ENCODE data around the gene CDK17.
A peak's percentile ranks its signal among the peaks of the same experiment; 100 is the strongest.
"Not testable (repeated sequence)": the region's sequence is repeated elsewhere in the genome, so short reads cannot be mapped to it uniquely, and the experiment has no call there.

Gene CDK17

GRCh38 chr12:96402522-96402921, 2.3 kb upstream of the CDK17 start:
- not testable (repeated sequence) for H3K9me3 ChIP-seq (ENCODE audit: control insufficient read depth in 2 of 2, low read length in 2 of 2); H3K27ac ChIP-seq (ENCODE audit: low read depth in 2 of 2, low read length in 2 of 2); H3K4me3 ChIP-seq (ENCODE audit: low read length in 2 of 2); H3K9ac ChIP-seq (ENCODE audit: low read depth in 1 of 2, low read length in 2 of 2); H3K36me3 ChIP-seq (ENCODE audit: control insufficient read depth in 2 of 2, insufficient read depth in 2 of 2, low read length in 2 of 2); H3K4me1 ChIP-seq (ENCODE audit: control insufficient read depth in 2 of 2, insufficient read depth in 2 of 2, low read length in 2 of 2); H3K27me3 ChIP-seq (ENCODE audit: control insufficient read depth in 2 of 2, insufficient read depth in 2 of 2, low read length in 2 of 2)

- peaks cover 0 to 4% of the 10 kb centered on the region in 2 donors for H3K4me1 ChIP-seq (ENCODE audit: control insufficient read depth in 2 of 2, insufficient read depth in 2 of 2, low read length in 2 of 2)
- H3K4me3 ChIP-seq (ENCODE audit: low read length in 2 of 2) = peak overlapping the region in 1 of 2 donors; percentile 98
- no peak overlapping the region for H3K9ac ChIP-seq (ENCODE audit: low read depth in 1 of 2, low read length in 2 of 2)
- no peaks in the 10 kb centered on the region for H3K36me3 ChIP-seq (ENCODE audit: control insufficient read depth in 2 of 2, insufficient read depth in 2 of 2, low read length in 2 of 2)
- H3K27me3 ChIP-seq (ENCODE audit: control insufficient read depth in 2 of 2, insufficient read depth in 2 of 2, low read length in 2 of 2) = no peaks in the 10 kb centered on the region
- no peaks in the 10 kb centered on the region for H3K9me3 ChIP-seq (ENCODE audit: control insufficient read depth in 2 of 2, low read length in 2 of 2)
- peak overlapping the region in 1 of 2 donors; percentile 98 for H3K27ac ChIP-seq (ENCODE audit: low read depth in 2 of 2, low read length in 2 of 2)
These were observed 1.8 kb upstream of the CDK17 start for GRCh38 chr12:96402061-96402460.

DNA sequence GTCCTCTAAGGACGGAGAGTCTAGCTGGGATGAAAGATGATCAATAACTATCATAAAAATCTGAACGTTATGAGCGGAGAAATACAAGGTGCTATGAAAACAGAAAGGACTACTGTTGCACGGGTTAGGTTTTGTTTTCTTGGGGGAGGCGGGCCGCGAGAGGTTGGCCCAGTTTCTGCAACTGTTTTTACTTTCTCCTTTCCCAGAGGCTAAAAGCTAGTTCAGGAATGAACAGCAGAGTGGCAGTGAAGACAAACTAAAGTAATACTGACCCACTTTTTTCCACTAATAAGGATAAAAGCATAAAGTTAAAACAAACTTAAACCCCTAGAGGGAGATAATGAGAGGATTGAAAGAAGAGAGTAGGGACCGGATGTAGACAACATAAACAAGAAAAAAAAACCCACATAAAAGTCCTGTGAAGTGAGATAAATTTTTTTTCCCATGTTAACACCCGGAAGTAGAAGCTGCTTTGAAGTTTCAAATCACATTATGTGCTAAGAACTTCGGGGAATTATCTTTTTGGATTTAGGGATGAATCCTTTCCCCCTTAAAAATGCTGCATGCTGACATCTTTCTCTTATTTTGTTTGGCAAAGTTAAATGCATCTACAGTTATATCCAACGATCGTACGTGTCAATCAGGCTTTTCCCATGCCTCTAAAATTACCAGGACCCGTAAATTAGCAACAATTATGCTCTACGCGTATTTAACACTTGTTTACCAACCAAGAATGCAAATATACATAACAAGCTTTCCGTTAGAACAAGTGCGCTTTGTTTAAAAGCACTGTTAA, 1.0 kb upstream of the CDK17 start:
- peak overlapping the region; percentile 70 to 98 for H3K4me3 ChIP-seq (ENCODE audit: low read length in 2 of 2)
- H3K9me3 ChIP-seq (ENCODE audit: control insufficient read depth in 2 of 2, low read length in 2 of 2) = no peaks in the 10 kb centered on the region
- no peaks in the 10 kb centered on the region for H3K36me3 ChIP-seq (ENCODE audit: control insufficient read depth in 2 of 2, insufficient read depth in 2 of 2, low read length in 2 of 2)
- peak overlapping the region; percentile 73 to 74 for H3K9ac ChIP-seq (ENCODE audit: low read depth in 1 of 2, low read length in 2 of 2)
- peak overlapping the region; percentile 79 to 98 for H3K27ac ChIP-seq (ENCODE audit: low read depth in 2 of 2, low read length in 2 of 2)
- H3K4me1 ChIP-seq (ENCODE audit: control insufficient read depth in 2 of 2, insufficient read depth in 2 of 2, low read length in 2 of 2) = peaks cover 1 to 6% of the 10 kb centered on the region in 2 donors
- H3K27me3 ChIP-seq (ENCODE audit: control insufficient read depth in 2 of 2, insufficient read depth in 2 of 2, low read length in 2 of 2) = no peaks in the 10 kb centered on the region

GRCh38 chr12:96400631-96401075, 414 bp upstream of the CDK17 start:
- H3K27ac ChIP-seq (ENCODE audit: low read depth in 2 of 2, low read length in 2 of 2) = peak overlapping the region; percentile 79 to 98
- H3K9me3 ChIP-seq (ENCODE audit: control insufficient read depth in 2 of 2, low read length in 2 of 2) = no peaks in the 10 kb centered on the region
- H3K9ac ChIP-seq (ENCODE audit: low read depth in 1 of 2, low read length in 2 of 2) = peak overlapping the region; percentile 73 to 74
- peaks cover 3 to 8% of the 10 kb centered on the region in 2 donors for H3K4me1 ChIP-seq (ENCODE audit: control insufficient read depth in 2 of 2, insufficient read depth in 2 of 2, low read length in 2 of 2)
- H3K4me3 ChIP-seq (ENCODE audit: low read length in 2 of 2) = peak overlapping the region; percentile 70 to 98
- no peaks in the 10 kb centered on the region for H3K36me3 ChIP-seq (ENCODE audit: control insufficient read depth in 2 of 2, insufficient read depth in 2 of 2, low read length in 2 of 2)
- no peaks in the 10 kb centered on the region for H3K27me3 ChIP-seq (ENCODE audit: control insufficient read depth in 2 of 2, insufficient read depth in 2 of 2, low read length in 2 of 2)

DNA sequence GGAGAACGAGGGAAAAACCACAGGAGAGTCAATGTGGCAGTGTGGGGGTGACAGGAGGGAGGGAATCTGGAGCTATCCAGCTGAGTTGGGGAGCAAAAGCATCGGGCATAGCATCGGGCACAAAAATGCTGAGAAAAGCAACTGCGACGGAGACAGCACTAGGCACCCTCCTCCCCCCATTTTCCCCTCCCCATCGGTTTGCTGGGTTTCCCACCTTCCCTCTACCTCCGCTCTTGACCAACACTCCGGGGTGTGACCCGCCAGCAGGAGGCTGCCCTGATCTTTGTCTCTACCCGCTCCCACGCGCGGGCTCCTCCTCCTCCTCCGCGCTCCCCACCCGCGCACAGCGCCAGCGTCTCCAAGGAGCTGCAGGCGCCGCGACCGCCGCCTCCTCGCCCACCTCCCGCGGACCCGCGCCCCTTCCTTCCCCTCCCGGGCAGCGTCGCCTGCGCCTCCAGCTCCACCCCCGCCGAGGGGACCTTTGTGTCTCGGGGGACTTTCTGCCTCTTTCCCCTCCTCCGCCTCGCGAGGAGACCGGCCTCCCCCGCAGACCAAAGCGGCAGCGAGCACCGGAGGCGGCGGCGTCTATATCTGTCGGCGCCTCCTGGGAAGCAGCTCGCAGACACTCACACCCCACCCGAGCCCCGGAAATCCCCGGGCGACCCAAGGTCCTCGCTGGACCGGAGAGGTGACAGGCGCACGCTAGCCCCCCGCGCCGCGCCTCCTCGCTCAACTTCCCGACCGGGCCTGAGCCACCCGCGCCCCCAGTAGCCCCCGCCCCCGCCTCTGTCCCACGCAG, 920 bp downstream of the CDK17 start:
- Histone ChIP-seq H3K27me3 (ENCODE audit: control insufficient read depth in 2 of 2, insufficient read depth in 2 of 2, low read length in 2 of 2) (no peaks in the 10 kb centered on the region), H3K9me3 (ENCODE audit: control insufficient read depth in 2 of 2, low read length in 2 of 2) (no peaks in the 10 kb centered on the region), H3K9ac (ENCODE audit: low read depth in 1 of 2, low read length in 2 of 2) (peak overlapping the region; percentile 78 to 89), H3K36me3 (ENCODE audit: control insufficient read depth in 2 of 2, insufficient read depth in 2 of 2, low read length in 2 of 2) (no peaks in the 10 kb centered on the region), H3K27ac (ENCODE audit: low read depth in 2 of 2, low read length in 2 of 2) (peak overlapping the region; percentile 98), H3K4me1 (ENCODE audit: control insufficient read depth in 2 of 2, insufficient read depth in 2 of 2, low read length in 2 of 2) (peaks cover 3 to 8% of the 10 kb centered on the region in 2 donors), H3K4me3 (ENCODE audit: low read length in 2 of 2) (peak overlapping the region; percentile 80 to 98)

DNA sequence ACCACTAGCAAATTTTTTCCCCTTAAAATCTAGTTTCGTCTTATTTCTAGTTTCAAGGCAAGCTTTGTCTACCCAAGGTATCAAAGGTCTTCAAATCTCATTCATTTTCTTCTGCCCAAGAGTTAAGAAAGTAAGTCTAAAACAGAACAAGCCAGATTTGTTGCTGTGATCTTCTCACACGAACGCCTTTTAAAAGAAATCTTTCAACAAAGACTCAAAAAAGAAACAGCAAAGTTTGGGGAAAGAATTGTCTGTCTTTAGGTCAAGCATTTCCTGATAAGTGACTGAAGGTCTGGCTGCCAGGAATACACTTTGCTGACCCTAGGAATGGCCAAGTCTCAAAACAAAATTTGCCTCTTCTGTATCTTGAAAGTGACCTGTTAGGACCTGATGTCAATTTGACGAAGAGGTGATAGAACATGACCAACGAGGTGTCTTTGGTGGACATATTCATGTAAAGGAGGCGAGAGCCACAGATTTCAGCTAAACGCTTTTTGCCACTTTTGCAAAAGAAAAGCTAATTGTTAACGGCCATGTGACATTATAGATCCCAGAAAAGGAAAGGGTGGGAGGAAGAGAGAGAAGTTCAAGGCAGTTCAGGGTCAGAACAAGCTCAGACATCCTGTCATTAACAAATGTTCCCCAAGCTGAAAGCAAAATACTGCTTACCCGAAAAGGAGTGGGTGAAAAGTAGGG, 1.7 kb downstream of the CDK17 start:
- H3K27me3 ChIP-seq (ENCODE audit: control insufficient read depth in 2 of 2, insufficient read depth in 2 of 2, low read length in 2 of 2) = no peaks in the 10 kb centered on the region
- H3K4me3 ChIP-seq (ENCODE audit: low read length in 2 of 2) = peak overlapping the region; percentile 80 to 98
- peak overlapping the region; percentile 98 for H3K27ac ChIP-seq (ENCODE audit: low read depth in 2 of 2, low read length in 2 of 2)
- peaks cover 3 to 8% of the 10 kb centered on the region in 2 donors for H3K4me1 ChIP-seq (ENCODE audit: control insufficient read depth in 2 of 2, insufficient read depth in 2 of 2, low read length in 2 of 2)
- peak overlapping the region; percentile 78 to 89 for H3K9ac ChIP-seq (ENCODE audit: low read depth in 1 of 2, low read length in 2 of 2)
- H3K9me3 ChIP-seq (ENCODE audit: control insufficient read depth in 2 of 2, low read length in 2 of 2) = no peaks in the 10 kb centered on the region
- no peaks in the 10 kb centered on the region for H3K36me3 ChIP-seq (ENCODE audit: control insufficient read depth in 2 of 2, insufficient read depth in 2 of 2, low read length in 2 of 2)

- Histone ChIP-seq H3K4me1 (ENCODE audit: control insufficient read depth in 2 of 2, insufficient read depth in 2 of 2, low read length in 2 of 2) (peaks cover 3 to 8% of the 10 kb centered on the region in 2 donors), H3K4me3 (ENCODE audit: low read length in 2 of 2) (peak overlapping the region; percentile 80 to 98), H3K9me3 (ENCODE audit: control insufficient read depth in 2 of 2, low read length in 2 of 2) (no peaks in the 10 kb centered on the region), H3K27me3 (ENCODE audit: control insufficient read depth in 2 of 2, insufficient read depth in 2 of 2, low read length in 2 of 2) (no peaks in the 10 kb centered on the region), H3K36me3 (ENCODE audit: control insufficient read depth in 2 of 2, insufficient read depth in 2 of 2, low read length in 2 of 2) (no peaks in the 10 kb centered on the region), H3K9ac (ENCODE audit: low read depth in 1 of 2, low read length in 2 of 2) (peak overlapping the region; percentile 78 to 89), H3K27ac (ENCODE audit: low read depth in 2 of 2, low read length in 2 of 2) (peak overlapping the region; percentile 98)
These were observed 2.3 kb downstream of the CDK17 start for GRCh38 chr12:96397756-96398423.

- H3K4me1 ChIP-seq (ENCODE audit: control insufficient read depth in 2 of 2, insufficient read depth in 2 of 2, low read length in 2 of 2) = peaks cover 3 to 8% of the 10 kb centered on the region in 2 donors
- H3K27ac ChIP-seq (ENCODE audit: low read depth in 2 of 2, low read length in 2 of 2) = no peak overlapping the region
- H3K36me3 ChIP-seq (ENCODE audit: control insufficient read depth in 2 of 2, insufficient read depth in 2 of 2, low read length in 2 of 2) = no peaks in the 10 kb centered on the region
- H3K9ac ChIP-seq (ENCODE audit: low read depth in 1 of 2, low read length in 2 of 2) = no peak overlapping the region
- H3K9me3 ChIP-seq (ENCODE audit: control insufficient read depth in 2 of 2, low read length in 2 of 2) = no peaks in the 10 kb centered on the region
- no peak overlapping the region for H3K4me3 ChIP-seq (ENCODE audit: low read length in 2 of 2)
- no peaks in the 10 kb centered on the region for H3K27me3 ChIP-seq (ENCODE audit: control insufficient read depth in 2 of 2, insufficient read depth in 2 of 2, low read length in 2 of 2)
These were observed 3.3 kb downstream of the CDK17 start for GRCh38 chr12:96396914-96397313.

GRCh38 chr12:96396209-96396608, 4.0 kb downstream of the CDK17 start:
- Histone ChIP-seq H3K4me1 (ENCODE audit: control insufficient read depth in 2 of 2, insufficient read depth in 2 of 2, low read length in 2 of 2) (peaks cover 3 to 8% of the 10 kb centered on the region in 2 donors), H3K9ac (ENCODE audit: low read depth in 1 of 2, low read length in 2 of 2) (no peak overlapping the region), H3K4me3 (ENCODE audit: low read length in 2 of 2) (no peak overlapping the region), H3K27me3 (ENCODE audit: control insufficient read depth in 2 of 2, insufficient read depth in 2 of 2, low read length in 2 of 2) (no peaks in the 10 kb centered on the region), H3K36me3 (ENCODE audit: control insufficient read depth in 2 of 2, insufficient read depth in 2 of 2, low read length in 2 of 2) (no peaks in the 10 kb centered on the region), H3K27ac (ENCODE audit: low read depth in 2 of 2, low read length in 2 of 2) (no peak overlapping the region), H3K9me3 (ENCODE audit: control insufficient read depth in 2 of 2, low read length in 2 of 2) (no peaks in the 10 kb centered on the region)
